ENCODE measurements around the gene ITPR2.

DNA sequence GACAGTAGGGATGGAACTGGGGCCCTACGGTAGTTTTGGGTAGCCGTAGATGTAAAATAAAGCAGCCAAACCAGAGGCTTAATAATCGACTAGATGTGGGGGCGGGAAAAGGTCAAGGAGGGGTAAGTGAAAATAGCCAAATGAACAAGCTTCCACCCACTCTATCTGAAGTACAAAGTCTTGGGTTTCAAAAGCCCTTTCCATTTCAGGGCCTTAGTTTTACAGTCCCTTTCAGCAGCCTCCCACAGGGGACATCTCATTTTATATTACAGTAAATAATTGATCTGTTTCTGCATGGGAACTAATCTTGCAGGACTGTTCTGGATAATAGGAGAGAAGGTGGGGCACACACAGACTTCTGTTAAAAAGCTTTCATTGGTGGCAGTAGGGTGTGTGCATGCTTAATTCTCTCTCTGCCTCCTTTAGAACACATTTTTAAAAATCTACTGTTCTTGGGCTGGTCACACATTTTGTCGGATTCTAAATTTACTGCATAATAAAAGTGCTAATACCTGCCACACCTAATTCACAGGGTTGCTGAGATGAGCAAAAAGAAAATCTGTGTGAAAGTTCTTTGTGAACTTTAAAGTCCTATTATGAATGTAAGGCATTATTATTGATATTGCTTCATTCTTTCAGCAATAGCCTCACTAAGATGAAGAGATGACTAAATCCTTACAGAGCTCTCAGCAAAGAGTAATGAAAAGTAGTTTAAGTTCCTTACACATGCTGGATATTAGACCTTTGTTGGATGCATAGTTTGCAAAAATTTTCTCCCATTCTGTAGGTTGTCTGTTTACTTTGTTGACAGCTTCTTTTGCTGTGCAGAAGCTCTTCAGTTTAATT, 104.6 kb downstream of the ITPR2 start:
- TF ChIP-seq, protein P1, sequence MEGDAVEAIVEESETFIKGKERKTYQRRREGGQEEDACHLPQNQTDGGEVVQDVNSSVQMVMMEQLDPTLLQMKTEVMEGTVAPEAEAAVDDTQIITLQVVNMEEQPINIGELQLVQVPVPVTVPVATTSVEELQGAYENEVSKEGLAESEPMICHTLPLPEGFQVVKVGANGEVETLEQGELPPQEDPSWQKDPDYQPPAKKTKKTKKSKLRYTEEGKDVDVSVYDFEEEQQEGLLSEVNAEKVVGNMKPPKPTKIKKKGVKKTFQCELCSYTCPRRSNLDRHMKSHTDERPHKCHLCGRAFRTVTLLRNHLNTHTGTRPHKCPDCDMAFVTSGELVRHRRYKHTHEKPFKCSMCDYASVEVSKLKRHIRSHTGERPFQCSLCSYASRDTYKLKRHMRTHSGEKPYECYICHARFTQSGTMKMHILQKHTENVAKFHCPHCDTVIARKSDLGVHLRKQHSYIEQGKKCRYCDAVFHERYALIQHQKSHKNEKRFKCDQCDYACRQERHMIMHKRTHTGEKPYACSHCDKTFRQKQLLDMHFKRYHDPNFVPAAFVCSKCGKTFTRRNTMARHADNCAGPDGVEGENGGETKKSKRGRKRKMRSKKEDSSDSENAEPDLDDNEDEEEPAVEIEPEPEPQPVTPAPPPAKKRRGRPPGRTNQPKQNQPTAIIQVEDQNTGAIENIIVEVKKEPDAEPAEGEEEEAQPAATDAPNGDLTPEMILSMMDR (IDR thresholded peaks at IDR 0.05), result no peak
- no peak for TF ChIP-seq POLR2A (IDR thresholded peaks at IDR 0.05)

Data from Peyer's patch (tissue), 4 donors.